HG02571 (cell line): ENCODE measurements around the gene ENPP7.

Experiments used
- ATAC-seq: cut with Tn5 transposase; IDR thresholded peaks from one replicate; pipeline ENCODE4 v1.9.1; 2021; ENCODE audit warnings: mild to moderate bottlenecking, moderate library complexity; ENCODE audit not compliant: unreplicated experiment

ENPP7 gene

DNA sequence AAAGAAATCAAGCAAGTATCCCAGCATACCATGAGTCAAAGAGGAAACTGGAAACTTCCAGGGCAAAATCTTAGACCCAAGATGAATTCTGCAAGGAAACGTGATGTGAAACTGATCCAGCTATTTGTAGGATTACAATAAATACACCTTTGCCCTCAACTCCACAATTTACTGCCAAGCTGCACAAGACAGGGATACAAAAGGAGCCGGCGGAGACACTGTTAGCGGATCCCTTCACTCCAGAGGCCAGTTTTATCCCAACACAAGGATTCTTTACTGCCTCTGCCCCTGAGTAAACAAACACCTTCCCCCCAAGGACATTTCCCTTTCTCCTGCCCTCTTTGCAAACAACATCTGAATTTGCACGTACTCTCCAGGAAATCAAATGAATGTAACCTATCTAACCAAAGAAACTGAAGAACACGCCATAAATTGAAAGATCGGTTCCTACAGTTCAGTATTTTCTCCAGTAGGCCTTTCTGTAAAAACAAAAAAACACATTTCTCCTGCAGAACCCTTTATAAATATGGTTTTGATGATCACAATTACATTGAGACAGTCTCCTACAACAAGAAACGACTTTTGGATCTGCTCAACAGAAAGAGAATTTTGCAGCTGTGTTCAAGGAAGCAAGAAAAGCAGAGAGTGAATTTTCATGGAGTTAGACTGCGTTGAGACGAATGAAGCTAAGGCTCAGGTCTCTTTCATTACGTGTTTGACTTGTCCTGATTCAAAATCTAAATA is 45.8 kb downstream of the ENPP7 start:
- no peak for ATAC-seq

DNA sequence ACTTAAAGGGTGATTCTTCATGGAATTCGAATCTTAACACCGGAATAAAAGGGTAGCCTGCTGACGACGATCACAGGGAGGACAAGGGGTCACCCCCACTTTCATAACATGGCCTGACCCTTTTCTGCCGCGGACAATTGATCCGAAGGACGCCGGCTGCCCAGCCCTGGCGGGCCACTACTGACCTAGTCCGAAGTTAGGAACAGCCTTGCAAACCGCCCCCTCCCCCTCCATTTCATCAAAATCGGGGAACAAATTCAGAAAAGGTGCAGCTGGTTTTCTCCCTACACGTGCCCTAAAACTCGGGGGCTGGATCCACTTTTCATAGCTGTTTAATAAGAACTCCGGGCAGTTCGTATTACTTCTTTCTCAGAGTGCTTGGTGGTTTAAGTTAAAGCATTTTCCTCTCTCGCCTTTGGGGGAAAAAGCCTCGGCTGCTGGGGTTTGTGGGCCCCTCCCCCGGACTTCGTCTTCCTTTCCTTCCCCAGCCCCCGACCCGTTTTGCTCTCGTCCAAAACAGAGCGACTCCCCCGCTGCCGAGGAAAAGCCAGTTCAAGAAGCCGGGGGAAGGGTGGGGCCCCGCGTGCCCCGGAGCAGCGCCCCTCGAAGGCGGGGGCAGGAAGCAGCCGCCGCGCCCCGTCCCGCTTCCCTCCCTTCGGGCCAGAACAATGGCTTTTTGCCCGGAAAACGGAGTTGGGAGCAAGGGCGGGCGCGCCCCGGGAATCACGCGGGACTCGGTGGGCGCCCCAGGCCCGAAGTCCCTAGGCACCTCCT is 46.6 kb downstream of the ENPP7 start:
- no peak for ATAC-seq

DNA sequence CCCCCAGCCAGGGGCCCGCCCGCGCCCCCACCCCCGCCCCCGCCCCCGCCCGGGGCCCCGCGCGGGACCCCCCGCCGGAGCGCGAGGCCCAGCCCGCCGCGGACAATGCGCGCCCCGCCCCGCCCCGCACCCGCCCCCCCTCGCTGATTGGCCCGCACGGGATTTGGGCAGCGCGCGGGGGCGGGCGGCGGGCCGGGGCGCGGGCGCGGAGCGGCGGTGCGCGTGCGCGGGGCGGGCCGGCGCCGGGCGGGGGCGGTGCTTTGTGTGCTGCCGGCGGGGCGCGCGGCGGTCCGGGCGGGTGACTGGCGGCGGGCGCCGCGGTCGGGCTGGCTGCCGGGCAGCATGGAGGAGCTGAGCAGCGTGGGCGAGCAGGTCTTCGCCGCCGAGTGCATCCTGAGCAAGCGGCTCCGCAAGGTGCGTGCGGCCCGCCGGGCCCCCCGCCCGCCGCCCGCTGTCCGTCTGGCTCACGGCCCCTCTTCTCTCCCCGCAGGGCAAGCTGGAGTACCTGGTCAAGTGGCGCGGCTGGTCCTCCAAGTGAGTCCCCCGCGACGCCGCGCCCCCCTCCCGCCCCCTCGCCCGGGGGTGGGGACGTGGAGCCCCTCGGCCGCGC is 47.3 kb downstream of the ENPP7 start, which contains the start of gene CBX2:
Gene CBX2 (plus strand): TSS at position 255 of the 610 bp plus-strand sequence. CDS start 88 bp downstream, at position 343.
- ATAC-seq = peak; percentile 60

GRCh38 chr17:79778504-79779083 is 47.9 kb downstream of the ENPP7 start:
- peak; percentile 8 for ATAC-seq

DNA sequence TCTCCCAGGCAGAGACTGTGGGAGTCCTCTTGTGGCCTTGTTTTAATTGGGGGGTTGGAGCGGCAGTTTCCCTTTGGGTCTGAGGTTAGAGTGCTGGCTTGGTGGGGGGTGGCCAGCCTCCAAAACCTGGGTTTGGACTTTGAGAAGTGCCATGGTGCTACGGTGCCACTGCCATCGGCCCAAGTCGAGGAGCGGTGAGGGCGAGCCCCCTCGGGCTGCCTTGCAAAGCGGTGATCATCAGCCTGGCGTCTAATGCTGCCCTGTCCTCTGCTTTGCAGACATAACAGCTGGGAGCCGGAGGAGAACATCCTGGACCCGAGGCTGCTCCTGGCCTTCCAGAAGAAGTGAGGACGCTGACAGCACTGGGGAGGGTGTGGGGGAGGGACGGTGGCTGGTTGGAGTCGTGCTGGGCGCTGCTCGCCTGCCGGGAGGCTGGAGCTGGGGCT is 48.4 kb downstream of the ENPP7 start:
- no peak for ATAC-seq

GRCh38 chr17:79779661-79780365 is 49.1 kb downstream of the ENPP7 start:
- ATAC-seq = no peak

DNA sequence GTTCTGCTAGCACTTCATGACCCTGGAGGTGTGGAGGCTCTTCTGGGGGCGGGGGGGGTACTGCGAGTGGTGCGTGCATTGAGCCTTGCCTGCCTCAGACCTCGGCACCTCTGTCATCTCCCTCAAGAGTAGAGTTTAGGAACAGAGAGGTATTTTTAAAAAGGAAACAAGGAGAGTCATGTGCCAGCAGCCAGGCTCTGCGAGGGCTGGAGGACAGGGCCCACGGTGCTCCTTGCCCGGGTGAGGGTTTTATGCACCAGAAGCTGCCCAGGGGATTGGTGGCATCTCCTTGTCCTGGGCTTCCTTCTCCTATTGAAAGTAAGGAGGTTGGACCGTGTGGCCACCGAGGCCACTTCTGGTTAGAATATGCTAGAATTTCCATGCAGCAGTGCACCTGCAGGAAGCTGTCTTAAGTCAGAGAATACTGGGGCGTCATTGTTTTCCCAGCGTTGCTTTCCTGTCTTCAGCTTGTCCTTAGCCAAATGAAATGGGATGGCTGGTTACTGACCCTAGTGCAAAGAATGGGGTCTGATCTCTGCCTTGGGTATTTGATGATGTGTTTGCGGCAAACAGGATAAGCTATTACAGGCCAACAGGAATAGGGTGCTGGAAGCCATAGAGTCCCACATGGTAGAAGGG is 50.4 kb downstream of the ENPP7 start:
- ATAC-seq = no peak

DNA sequence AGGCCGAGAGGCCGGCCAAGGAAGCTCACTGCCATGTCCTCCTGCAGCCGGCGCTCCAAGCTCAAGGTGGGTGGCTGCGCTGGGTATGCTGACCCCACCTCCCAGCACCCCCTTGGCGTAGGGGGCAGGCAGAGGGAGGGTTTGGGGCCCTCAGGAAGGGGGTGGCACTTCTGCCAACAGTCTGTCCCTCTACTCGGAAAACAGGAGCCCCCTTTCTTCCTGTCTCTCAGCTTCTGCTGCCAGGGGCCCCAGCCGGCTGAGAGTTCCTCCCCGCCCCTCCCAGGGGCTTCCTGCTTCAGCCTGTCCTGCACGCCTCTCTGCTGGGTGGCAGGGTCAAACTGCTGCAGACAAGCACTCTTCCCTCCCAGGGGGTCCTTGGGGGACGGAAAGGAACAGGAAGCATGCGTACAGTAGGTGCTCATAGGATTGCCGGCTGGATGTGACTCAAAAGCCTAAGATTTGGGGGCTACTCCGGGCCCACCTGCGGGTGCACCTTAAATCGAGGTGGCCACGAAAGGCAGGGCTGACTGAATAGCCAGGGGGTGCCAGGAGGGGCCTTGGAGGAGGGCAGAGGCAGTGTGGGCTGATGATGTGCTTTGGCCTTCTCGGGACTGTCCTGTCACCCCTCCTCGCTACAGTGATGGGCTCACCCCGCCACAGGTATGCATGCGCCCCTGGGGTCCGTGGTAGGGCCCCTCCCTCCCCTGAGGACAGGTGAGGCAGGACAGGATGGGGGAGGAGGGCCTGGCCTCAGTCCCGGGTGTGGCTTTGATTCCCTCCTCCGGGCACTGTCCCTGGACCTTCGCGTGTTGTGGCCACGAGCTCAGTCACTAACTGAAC is 51.2 kb downstream of the ENPP7 start:
- ATAC-seq = no peak

- no peak for ATAC-seq
Measured at GRCh38 chr17:79783891-79784290, 53.1 kb downstream of the ENPP7 start.

DNA sequence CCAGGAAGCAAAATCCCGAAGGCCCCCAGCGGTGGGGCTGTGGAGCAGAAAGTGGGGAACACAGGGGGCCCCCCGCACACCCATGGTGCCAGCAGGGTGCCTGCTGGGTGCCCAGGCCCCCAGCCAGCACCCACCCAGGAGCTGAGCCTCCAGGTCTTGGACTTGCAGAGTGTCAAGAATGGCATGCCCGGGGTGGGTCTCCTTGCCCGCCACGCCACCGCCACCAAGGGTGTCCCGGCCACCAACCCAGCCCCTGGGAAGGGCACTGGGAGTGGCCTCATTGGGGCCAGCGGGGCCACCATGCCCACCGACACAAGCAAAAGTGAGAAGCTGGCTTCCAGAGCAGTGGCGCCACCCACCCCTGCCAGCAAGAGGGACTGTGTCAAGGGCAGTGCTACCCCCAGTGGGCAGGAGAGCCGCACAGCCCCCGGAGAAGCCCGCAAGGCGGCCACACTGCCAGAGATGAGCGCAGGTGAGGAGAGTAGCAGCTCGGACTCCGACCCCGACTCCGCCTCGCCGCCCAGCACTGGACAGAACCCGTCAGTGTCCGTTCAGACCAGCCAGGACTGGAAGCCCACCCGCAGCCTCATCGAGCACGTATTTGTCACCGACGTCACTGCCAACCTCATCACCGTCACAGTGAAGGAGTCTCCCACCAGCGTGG is 53.7 kb downstream of the ENPP7 start:
- ATAC-seq = no peak

DNA sequence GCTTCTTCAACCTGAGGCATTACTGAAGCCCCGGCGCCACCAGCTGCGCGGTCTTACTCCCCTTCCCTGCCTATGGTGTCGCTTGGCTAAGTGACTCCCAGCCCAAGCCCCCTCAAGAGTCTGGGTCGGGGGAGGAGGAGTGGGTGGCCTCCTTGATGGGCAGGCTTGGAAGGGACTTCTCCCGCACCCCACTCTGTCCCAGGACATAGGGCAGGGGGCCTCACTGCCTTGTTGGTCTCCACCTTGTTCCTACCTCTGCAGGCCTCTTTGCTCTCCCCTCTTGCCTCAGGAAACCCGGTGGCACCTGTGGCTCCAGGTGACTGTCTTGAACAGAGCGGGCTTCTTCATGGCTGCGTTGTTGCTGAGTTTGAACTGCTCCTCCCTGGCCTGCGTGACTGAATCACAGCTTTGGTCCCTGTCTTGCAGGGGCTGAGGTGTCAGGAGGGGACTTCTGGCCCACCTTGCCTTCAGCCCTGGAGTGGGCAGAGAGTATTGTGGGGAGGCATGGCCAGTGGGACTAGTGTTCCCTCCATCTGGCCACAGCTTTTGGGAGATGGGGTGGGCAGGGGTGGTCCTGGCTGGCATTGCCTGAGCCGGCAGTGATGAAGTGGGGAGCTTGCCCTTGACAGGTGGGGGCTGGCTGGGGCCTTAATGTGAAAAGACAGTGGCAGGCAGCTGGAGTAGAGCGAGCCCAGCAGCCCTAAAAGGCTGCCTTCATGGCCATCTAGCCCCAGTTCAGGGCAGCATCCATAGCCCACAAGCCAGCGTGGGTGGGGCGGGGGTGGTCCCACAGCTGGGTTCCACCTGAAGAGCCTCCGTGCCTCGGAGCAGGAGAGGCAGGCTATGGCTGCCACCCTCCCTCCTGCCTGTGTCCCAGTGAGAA is 54.5 kb downstream of the ENPP7 start:
- ATAC-seq = no peak

- ATAC-seq = no peak
Measured at GRCh38 chr17:79785900-79786810, 55.4 kb downstream of the ENPP7 start.

- ATAC-seq = no peak
Measured at GRCh38 chr17:79786930-79787643, 56.3 kb downstream of the ENPP7 start.

DNA sequence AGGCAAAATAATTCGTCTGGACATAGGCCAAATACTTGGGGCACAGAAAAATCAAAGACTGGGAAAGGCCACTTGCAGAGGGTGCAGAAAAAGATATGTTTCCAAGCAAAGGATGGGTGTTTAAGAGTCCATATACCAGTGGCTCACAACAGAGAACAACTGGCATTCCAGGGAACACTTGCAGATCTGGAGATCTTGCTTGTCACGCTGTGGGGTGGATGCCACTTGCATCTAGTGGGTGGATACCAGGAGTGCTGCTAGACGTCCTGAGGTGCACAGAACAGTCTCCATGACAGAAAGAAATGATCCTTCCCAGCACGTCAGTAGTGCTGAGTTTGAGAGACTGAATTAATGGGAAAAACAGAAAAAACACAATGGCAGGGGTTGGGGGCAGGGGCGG is 57.7 kb downstream of the ENPP7 start:
- no peak for ATAC-seq

GRCh38 chr17:79788989-79789942 is 58.5 kb downstream of the ENPP7 start:
- ATAC-seq = no peak
